OCI-LY7 (cell line): ENCODE measurements around the gene POU4F3.

Experiments used
- CTCF ChIP-seq: fragments of 200-600 bp; sonication (generic); conservative IDR thresholded peaks from 2 replicates; pipeline ENCODE4 v1.5.1; 2014; ENCODE audit warnings: mild to moderate bottlenecking, antibody characterized with exemption, low read length, moderate library complexity, mixed read lengths
- EZH2phosphoT487 ChIP-seq: fragments of 200-600 bp; sonication (generic); IDR thresholded peaks from 2 replicates; pipeline ENCODE4 v1.6.1; 2018; ENCODE audit warnings: low read depth, borderline replicate concordance, mild to moderate bottlenecking, mixed run types, antibody characterized with exemption, low read length, moderate library complexity, mixed read lengths

GRCh38 chr5:146344155-146345118 lies 5.8 kb downstream of the POU4F3 start:
- TF ChIP-seq CTCF (no peak), EZH2phosphoT487 (no peak)
